H1 (cell line): ENCODE measurements around the gene ZNF697.

Source experiments
- ATF2 ChIP-seq: IDR thresholded peaks from 2 replicates; pipeline ENCODE4 v1.6.1; 2012; ENCODE audit warnings: low read length, inconsistent platforms
- BACH1 ChIP-seq: IDR thresholded peaks from 2 replicates; pipeline ENCODE4 v1.6.1; 2012; ENCODE audit warnings: low read length, improper control_type of control experiment
- CBX8 ChIP-seq: fragments of 300-800, 300-1000 bp; sonication (generic); IDR thresholded peaks from 2 replicates; pipeline ENCODE4 v1.7.1; 2016; ENCODE audit warnings: low read depth, low read length, borderline replicate concordance
- CHD2 ChIP-seq: IDR thresholded peaks from 2 replicates; pipeline ENCODE4 v1.6.1; 2012; ENCODE audit warnings: low read length, improper control_type of control experiment
- CREB1 ChIP-seq: IDR thresholded peaks from 2 replicates; pipeline ENCODE4 v1.6.1; 2012; ENCODE audit warnings: inconsistent platforms
- CTCF ChIP-seq, 3 experiments: IDR thresholded peaks; 1 replicate in 2 of 3; 2 replicates in 1 of 3; pipeline versions ENCODE4 v1.5.1 to v1.6.1; 2011; ENCODE audit warnings: low read length in 3 of 3, mild to moderate bottlenecking in 3 of 3, inconsistent platforms in 2 of 3, low read depth in 1 of 3, moderate library complexity in 1 of 3; ENCODE audit not compliant: insufficient read depth in 1 of 3; ENCODE audit errors: control extremely low read depth in 1 of 3
- EP300 ChIP-seq, 2 experiments: IDR thresholded peaks; 1 replicate in 1 of 2; 2 replicates in 1 of 2; pipeline ENCODE4 v1.6.1; 2011 to 2012; ENCODE audit warnings: low read depth in 2 of 2, low read length in 2 of 2, mild to moderate bottlenecking in 2 of 2, borderline replicate concordance in 1 of 2, inconsistent platforms in 1 of 2, moderate library complexity in 1 of 2
- EZH2 ChIP-seq: fragments of 200-600 bp; sonication (generic); IDR thresholded peaks from 2 replicates; pipeline ENCODE4 v1.7.1; 2012; ENCODE audit warnings: low read depth, mild to moderate bottlenecking, moderate library complexity, low read length, inconsistent platforms; ENCODE audit not compliant: severe bottlenecking
- FOSL1 ChIP-seq: IDR thresholded peaks from 2 replicates; pipeline ENCODE4 v1.6.1; 2011; ENCODE audit warnings: mild to moderate bottlenecking, low read depth, low read length, moderate library complexity; ENCODE audit not compliant: insufficient read depth
- POLR2A ChIP-seq, 2 experiments: IDR thresholded peaks; 1 replicate in 1 of 2; 2 replicates in 1 of 2; pipeline ENCODE4 v1.6.1; 2011; ENCODE audit warnings: low read depth in 2 of 2, low read length in 2 of 2, mild to moderate bottlenecking in 2 of 2; ENCODE audit errors: control extremely low read depth in 1 of 2
- SUZ12 ChIP-seq: fragments of 200-600 bp; sonication (generic); IDR thresholded peaks from 2 replicates; pipeline ENCODE4 v1.6.1; 2012; ENCODE audit warnings: mild to moderate bottlenecking, inconsistent platforms, low read length, moderate library complexity, mixed read lengths

GRCh38 chr1:119647734-119648619 lies at the start of gene ZNF697:
- no peak for TF ChIP-seq EZH2
- TF ChIP-seq CTCF (IDR thresholded peaks at IDR 0.05; ENCODE audit: control extremely low read depth in 1 of 3, insufficient read depth in 1 of 3, low read depth in 1 of 3, low read length in 3 of 3): peak; percentile 55 to 82 (median 73)
- 0 out of 2 replicates have a peak, but pooled peaks have one; percentile 42 for TF ChIP-seq CHD2
- TF ChIP-seq CREB1: no peak
- TF ChIP-seq SUZ12: no peak
- no peak for TF ChIP-seq CBX8
- TF ChIP-seq FOSL1: no peak
- peak; percentile 58; the same call in 1 of the 2 replicates for TF ChIP-seq BACH1
- peak; percentile 3 to 64; a peak in 2 of 3 replicates for TF ChIP-seq POLR2A (IDR thresholded peaks at IDR 0.05; ENCODE audit: control extremely low read depth in 1 of 2, low read depth in 2 of 2, low read length in 2 of 2)
- TF ChIP-seq EP300 (IDR thresholded peaks at IDR 0.05; ENCODE audit: borderline replicate concordance in 1 of 2, low read depth in 2 of 2, low read length in 2 of 2): no peak
- TF ChIP-seq ATF2: no peak
